NCI-H128 (cell line): ENCODE measurements around the gene TRIO.

ENCODE experiments used
- DNase-seq: peaks from one replicate; lab custom pipeline; 2025; ENCODE audit not compliant: unreplicated experiment; lab: John Stamatoyannopoulos, UW

TRIO gene

DNA sequence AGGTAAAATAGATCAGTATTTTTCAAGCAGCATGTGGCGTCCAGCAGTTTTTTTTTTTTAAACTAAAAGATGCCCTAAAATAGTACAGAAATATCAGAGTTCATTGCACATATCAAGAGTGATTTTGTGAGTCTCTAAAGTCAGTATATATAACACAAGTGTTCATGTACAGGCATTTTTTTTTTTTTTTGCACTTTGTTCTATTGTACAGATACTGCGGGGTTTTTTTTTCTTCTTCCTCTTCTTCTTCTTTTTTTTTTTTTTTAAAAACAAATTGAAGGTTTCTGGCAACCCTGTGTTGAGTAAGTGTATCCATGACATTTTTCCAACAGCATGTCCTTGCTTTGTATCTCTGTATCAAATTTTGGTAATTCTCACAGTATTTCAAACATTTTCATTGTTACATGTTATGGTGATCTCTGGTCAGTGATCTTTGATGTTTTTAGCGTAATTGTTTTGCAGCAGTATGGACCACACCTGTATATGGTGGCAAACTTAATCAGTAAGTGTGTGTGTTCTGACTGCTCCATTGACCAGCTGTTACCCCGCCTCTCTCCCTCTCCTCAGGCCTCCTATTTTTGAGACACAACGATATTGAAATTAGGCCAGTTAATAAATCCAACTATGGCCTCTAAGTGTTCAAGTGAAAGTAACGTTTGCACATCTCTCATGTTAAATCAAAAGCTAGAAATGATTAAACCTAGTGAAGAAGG lies 76.8 kb downstream of the TRIO start:
- DNase-seq = no peak

DNA sequence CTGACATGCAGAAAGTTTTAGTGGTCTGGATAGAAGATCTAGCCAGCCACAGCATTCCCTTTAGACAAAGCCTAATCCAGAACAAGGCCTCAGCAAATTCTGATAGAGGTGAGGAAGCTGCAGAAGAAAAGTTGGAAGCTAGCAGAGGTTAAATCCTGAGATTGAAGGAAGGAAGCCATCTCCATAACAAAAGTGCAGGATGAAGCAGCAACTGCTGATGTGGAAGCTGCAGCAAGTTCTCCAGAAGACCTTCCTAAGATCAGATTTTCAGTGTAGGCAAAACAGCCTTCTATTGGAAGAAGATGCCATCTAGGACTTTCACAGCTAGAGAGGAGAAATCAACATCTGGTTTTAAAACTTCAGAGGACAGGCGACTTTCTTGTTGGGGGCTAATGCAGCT lies 77.5 kb downstream of the TRIO start:
- DNase-seq = no peak

DNA sequence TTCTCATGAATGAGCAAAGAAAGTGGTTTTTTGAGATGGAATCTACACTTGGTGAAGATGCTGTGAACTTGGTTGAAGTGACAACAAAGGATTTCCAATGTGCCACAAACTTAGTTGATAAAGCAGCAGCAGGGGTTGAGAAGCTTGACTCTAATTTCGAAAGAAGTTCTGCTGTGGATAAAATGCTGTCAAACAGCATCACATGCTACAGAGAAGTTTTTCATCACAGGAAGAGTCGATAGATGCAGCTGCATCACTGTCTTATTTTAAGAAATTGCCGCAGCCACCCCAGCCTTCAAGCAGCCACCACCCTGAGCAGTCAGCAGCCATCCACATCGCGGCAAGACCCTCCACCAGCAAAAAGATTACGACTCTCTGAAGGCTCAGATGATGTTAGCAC lies 78.6 kb downstream of the TRIO start:
- DNase-seq = no peak

DNA sequence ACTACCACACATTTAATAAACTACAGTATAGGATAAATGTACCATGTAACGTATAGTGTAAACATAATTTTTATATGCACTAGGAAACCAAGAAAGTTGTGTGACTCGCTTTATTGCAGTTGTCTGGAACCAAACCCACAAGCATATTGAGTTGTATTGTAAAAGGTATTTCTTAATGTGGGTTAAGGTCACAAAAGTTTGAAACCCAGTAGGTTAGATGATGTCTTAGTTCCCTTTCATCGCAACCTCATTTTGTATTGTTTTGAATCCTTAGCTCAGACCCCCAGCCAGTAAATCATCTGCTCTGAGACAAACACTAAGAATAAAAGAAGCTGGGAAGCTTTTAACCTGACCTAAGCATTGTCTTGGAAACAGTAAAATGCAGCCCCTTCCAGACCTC lies 79.1 kb downstream of the TRIO start:
- no peak for DNase-seq

DNA sequence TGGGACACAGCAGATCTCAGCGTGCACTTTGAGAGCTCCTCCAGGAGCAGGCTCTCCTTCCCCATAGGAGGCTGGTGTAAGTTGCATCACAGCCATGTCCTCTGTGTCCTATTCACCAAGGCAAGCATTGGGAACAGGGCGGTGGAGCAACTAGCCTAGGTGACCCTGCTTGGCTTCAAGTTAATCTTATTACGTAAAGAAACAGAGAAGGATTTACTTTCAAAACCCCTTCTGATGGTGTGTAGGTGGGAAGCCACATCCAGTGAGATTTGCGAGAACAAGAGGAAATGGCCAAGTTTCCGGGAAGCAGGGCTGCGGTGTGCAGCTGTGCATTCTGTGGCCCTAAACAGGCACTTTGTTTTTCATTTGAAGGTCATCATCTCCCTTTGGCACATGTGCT lies 80.2 kb downstream of the TRIO start:
- no peak for DNase-seq

DNA sequence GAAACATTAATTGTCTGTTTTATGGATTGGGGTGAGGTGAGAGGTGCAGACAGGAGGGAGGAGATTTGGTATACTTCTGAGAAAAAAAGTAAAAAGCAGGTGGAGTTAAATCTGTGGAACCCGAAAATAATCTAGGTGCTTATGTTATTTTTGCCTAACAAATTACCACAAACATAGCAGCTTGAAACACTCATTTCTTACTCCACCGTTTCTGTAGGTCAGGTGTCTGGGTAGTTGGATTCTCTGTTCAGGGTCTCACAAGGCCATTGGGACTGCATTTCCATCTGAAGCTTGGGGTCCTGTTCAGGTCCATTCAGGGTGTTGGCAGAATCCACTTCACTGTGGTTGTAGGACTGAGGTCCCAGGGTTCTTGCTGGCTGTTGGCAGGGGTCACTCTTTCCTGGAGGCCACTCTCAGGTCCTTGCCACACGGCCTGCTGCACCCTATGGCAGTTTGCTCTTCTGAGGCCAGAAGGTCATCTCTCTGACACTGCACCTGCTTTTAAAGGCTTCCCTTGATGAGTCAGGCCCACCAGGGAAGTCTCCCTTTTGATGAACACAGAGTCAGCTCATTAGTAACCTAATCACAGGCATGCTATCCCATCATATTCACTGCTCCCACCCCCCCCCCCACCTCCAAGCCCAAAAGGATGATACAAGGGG lies 82.2 kb downstream of the TRIO start:
- DNase-seq = no peak

DNA sequence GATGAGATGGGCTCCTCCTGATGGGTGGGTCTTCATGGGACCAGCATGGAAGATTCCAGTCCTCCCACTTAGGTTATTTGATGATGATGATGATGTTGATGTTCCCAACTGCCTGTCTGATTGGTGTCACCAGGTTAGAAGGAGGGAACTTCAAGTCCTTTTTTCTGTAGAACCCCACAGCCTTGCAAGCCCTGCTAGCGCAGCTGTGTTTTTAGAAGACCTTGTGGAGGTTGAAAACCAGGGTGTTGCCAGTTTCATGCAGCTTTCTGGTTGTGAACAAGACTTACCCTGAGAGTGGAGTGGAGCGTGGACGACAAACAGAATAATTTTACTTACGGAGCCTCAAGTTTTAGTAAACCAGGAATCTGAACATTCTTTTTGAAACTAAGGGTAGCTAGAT lies 83.0 kb downstream of the TRIO start:
- no peak for DNase-seq

DNA sequence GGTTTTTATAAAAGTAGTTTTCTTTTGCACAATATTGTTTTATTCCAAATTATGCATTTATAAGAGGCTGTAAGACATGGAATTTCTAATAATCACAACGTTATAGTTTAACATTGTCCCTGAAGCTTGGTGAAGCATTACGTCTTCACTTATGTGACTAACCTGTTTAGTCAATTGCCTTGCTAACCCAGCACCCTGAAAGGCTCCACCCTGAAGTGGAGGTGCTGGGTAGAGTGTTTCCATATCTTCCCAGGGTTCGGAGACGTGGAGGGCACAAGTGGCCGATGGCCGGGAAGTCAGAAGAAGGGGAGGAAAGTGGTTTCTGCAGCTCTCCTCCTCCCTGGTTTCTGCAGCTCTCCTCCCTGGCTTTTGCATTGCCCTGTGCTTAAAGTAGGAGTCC lies 83.4 kb downstream of the TRIO start:
- no peak for DNase-seq

DNA sequence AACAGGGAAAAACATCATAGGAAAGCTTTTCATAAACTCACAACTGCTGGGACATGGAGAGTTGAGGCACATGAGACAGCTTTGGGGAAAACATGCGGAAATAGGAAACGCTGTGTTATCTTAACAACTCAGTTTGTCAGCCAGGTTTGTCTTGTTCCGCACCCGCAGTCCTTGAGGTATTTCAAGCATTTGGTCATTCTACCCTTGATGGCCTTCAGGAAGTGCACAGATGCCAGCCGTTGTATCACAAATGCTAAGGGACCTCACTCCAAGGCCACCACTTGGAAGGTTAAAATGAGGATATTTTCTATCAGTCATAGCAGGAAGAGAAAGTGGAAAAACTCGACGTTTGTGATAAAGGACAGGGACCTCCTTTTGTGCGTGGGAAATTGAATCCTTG lies 83.8 kb downstream of the TRIO start:
- DNase-seq = no peak

DNA sequence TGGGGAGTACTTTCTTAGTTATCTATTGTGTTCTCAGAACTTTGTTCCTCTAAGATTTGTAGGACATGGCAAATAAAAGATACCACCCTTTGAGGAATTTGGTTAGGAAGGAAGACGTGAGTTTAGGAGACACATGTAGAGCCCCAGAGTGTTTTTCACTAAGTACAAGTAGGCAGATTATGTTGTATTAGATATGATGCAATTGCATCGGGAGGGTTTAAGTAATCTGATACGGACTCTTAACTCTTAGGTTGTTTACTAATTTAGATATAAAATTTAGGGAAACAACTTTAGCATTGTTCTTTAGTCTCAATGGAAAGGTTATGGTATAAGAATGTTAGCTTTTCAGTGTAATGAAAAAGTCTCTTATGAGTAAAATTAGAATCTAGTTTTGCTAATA lies 84.4 kb downstream of the TRIO start:
- no peak for DNase-seq

DNA sequence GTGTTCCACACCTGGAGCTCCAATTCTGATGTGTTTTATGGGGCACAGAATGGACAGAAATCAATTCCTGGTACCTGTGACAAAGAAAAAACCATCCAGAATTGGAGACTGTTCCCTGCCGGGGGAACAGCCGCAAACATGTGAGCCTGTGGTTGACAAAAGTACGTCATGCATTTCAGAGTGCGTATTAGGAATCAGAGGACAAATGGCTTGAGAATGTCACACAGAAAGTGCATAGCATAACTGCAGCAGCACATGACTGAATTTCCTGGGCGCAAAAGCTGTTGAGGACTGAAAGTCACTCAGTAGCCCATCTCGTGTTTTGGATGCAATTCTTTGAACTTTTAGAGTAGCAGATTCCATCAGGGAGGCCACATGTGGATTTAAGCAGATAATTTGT lies 85.1 kb downstream of the TRIO start:
- no peak for DNase-seq

DNA sequence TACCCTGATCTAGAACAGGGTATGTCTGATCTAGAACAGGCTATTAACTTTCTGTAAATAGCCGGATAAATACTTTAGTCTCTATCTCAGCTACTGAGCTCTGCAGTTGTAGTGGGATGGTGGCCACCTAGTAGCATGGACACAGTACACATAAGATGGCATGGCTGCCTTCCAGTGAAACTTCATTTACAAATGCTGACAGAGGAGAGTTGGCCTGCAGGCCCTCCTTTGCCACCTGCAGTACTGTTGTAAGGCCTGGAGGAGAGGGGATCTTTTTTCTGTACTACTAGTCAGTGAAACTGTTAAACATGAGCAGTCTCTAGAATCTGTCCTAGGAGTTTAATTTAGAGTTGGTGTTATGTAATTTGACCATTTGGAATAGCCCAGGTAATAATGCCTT lies 86.0 kb downstream of the TRIO start:
- DNase-seq = no peak

DNA sequence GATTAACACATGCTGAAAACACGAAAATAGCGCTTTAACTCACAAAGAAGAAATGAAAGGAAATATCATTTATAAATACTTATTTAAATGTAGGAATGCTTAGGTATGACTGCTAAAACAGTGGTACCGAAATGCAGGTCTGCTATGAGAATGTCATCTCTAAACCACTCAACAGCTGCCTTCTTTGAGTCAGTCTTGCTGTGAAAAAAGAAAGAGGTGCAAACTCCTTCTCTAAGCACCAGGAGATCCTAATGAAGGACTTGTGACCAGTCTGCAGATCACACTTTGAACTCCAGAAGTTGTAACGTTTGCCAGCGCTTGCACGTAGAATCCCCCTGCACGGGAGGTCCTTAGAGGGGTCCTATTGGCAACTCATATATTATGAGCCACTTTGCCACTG lies 86.6 kb downstream of the TRIO start:
- no peak for DNase-seq

DNA sequence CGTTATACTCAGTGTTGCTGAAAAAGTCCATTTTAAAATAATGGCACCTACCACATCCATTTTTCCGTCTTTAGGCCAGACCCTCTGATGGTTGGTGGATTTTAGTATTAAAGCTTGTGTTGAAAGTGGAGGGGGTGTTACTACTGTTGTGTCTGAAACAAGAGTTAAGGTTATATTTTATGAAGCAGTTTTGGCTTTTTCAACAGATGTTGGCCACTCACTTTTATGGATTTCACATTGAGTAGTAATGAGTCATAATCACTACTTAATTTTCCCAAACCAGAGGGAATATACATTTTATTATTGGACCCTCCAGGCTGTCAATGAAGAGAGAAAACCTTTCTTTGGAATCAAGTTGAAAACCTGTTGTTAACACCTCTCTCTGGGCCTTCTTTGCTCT lies 88.0 kb downstream of the TRIO start:
- DNase-seq = no peak

DNA sequence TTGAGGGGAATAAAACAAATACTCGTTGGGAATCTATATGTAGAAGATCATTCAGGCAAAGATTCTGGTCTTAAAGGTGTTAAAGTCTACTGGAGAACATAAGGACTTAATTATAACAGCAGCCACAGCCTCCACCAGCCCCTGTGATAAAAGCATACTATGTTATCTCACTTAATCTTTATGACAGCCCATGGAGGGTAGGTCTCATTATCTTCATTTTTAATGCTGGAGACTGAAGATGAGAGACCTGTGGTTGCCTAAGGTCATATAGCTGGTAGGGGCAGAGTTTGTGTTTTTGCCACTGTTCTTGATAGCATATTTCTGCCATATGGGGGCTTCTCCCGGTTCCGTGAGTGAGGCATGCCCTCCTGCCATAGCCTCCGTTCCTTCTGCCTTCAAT lies 88.7 kb downstream of the TRIO start:
- no peak for DNase-seq

DNA sequence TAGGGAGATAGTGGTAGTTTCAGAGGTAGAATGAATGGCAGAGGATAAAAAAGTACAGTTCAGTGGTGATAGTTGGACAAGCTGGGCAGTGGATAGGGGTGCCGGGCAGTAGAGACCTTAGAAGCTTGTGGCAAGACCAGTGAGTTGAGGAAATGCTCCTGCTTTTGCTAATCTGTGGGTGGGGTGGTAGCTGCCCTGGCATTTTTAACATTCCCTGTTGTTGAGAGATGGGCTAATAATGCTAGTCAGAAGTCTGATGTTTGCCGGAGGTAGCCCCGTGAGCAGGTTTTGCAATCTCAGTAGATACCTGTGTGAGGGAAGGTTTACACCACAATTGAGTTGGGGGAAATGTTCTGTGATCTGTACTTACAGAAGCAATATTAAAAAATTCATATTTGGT lies 91.1 kb downstream of the TRIO start:
- DNase-seq = no peak

DNA sequence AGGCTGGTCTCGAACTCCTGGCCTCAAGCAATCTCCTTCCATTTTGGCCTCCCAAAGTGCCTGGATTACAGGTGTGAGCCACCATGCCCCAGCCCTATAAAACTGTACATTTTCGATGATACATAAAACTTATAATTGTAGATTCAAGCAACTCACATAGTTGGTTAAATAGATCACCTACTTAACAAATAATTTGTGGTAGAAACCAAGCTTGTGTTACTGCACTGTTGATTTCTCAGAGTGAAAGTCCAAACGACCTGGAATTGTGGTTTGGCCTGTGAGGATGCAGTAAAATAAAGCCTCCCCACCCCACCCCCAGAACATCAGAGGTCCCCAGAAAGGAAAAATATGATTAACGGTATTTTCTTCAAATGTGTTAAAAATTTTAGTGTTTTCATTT lies 92.7 kb downstream of the TRIO start:
- no peak for DNase-seq

DNA sequence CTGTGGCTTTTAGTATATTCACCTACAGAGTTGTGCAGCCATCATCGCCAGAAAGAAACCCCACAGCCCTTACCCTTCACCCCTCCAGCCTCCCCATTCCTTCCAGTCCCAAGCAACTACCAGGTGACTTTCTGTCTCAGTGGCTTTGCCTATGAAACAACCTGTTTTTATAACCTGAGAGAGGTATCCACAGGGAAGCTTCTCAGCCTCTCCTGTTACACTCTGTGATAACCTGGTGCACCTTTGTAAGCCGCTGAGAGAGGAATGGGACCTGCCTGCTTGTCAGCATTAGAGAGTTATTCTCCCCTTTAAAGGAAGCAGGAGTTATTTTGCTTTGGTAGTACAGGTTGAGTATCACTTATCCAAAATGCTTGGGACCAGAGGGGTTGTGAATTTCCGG lies 93.6 kb downstream of the TRIO start:
- peak; percentile 25 for DNase-seq

DNA sequence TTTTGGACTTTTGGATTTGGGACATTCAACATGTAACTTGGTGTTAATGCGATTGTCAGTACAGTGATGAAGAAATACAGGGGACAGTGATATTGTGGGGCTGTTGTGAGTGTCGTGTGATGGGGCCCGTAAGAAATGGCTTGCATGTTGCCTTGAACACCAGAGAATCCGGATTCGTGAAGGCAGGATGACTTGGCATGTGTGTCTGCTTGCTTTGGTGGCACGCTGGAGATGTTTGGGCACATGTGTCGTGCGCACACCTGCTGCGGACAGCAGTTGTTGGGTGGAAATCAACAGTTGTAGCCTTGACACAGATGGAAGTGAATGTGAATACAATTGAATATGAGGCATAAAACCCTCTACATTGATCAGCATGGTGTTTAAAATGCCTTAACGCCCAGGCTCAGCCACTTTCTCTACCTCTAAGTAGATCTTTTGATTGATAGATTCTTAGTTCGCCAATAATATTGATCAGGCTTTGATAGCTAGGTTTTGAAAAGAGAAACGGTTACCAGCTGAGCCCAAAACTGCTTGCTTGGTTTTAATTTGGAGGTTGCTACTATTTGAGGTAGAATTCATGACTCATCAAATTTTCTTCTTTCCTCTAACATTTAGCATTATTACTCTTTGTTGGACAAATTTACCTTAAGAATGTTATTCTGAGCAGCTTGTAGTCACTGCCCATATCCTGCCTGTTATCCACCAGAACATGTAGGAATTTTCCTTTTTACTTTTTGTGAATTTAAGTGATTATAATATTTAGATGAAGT lies 94.4 kb downstream of the TRIO start:
- DNase-seq = no peak

DNA sequence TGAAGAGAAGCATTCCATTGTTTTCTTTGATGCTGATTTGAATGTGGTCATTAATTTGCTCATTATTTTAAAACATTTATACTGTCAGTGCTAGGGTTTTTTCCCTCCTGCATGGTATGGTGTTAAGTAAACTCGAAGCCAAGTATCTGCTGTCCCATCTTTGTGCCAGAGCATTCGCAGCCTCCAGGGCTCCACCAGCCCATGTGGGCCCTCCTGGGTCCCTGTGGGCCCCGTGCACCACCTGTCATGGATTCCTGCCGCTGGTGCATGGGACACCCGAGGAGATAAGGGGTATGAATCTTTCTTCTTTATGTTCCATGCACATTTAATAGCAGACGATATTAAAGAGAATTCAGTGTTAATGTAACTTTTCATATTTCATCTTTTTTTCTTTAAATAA lies 95.1 kb downstream of the TRIO start:
- DNase-seq = no peak

DNA sequence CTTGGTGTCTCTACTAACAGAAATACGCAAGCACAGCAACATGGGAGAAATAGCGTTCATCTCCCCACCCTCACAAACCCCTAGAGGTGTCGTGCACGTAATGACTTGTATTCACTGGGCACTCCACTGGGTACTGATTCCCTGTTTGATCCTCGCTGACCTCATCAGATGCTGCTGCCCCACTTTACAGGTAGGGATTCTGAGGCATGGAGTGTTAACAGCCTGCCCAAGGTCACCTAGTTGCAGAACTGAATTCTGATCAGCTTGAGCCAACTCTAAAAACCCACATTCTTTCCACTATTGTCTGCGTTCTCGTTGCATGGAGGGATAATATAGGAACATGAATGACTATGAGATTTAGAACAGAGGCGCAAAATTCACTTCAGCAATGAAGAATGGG lies 96.3 kb downstream of the TRIO start:
- DNase-seq = no peak

DNA sequence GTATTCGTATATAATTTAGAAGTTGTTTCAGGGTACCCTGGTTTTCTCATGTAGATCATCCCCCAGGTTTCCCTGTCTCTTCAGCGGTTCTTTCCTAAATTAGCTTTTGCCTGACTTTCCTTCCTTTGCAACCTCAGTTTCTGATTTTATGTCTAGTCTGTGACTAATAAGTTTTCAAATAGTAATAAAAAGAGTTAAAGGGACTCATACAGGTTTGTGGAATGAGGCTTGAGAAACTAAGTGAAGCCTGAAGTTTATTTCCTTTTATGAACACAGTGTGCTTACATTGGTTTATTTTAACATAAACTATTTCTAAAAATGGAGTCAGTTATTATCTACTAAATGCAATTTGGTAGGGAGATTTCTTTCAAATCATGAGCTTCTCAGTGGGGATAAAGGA lies 96.8 kb downstream of the TRIO start:
- no peak for DNase-seq
